ENCODE data around the gene CLSTN1. TPM values are rescaled to one million over a fixed set of nuclear protein-coding genes. Genes with fewer than 3 reads are reported as not detected.

CLSTN1 gene
- total and polyA plus RNA-seq, 10 of the 15 experiments (the other 5 are each of a cell fraction or from before 2014, with no cell fraction given), result 2.7 to 64.4 (median 23.2) TPM

- TF ChIP-seq TBL1XR1 (IDR thresholded peaks at IDR 0.05; ENCODE audit: low read depth, low read length), result no peak
- TF ChIP-seq MTA2 (IDR thresholded peaks at IDR 0.05; ENCODE audit: low read depth), result no peak
- TF ChIP-seq, protein P1, sequence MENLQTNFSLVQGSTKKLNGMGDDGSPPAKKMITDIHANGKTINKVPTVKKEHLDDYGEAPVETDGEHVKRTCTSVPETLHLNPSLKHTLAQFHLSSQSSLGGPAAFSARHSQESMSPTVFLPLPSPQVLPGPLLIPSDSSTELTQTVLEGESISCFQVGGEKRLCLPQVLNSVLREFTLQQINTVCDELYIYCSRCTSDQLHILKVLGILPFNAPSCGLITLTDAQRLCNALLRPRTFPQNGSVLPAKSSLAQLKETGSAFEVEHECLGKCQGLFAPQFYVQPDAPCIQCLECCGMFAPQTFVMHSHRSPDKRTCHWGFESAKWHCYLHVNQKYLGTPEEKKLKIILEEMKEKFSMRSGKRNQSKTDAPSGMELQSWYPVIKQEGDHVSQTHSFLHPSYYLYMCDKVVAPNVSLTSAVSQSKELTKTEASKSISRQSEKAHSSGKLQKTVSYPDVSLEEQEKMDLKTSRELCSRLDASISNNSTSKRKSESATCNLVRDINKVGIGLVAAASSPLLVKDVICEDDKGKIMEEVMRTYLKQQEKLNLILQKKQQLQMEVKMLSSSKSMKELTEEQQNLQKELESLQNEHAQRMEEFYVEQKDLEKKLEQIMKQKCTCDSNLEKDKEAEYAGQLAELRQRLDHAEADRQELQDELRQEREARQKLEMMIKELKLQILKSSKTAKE (IDR thresholded peaks at IDR 0.05; ENCODE audit: low read depth, poor library complexity, severe bottlenecking), result no peak
- TF ChIP-seq IKZF1 (conservative IDR thresholded peaks at IDR 0.05), result no peak
- TF ChIP-seq NBN (IDR thresholded peaks at IDR 0.05), result no peak
Observed at GRCh38 chr1:9826616-9827015, 2.9 kb upstream of the CLSTN1 start (continued).

DNA sequence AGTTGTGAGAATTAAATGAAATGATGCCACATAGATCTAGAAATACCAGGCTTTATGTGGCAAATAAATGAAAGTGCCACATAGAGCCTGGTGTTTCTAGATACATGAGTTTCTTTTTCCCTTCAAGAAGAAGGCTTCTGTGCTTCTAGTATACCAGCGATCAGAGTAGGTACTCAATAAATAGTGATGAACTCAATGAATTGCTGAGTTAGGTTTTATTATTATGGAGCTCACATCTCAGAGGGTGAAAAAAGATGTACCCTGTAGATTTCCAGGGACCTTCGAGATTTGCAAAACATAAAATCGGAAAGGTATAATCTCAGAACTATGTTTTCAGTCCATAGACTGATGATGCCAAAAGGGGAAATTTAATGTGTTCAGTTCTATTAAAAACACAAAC lies 2.3 kb upstream of the CLSTN1 start:
- Histone ChIP-seq H3K9me3 (replicated peaks; ENCODE audit: control insufficient read depth, insufficient read depth, low read length) (no peaks in the 10 kb centered on the region), H3K79me2 (ENCODE audit: control insufficient read depth, insufficient read depth, low read length) (peaks cover 21% of the 10 kb centered on the region), H3K27me3 (replicated peaks in 1 of 2; ENCODE audit: control insufficient read depth in 2 of 2, insufficient read depth in 2 of 2, low read length in 1 of 2) (no peaks in the 10 kb centered on the region), H3K9ac (ENCODE audit: control insufficient read depth, insufficient read depth, low read length) (no peak overlapping the region), H3K27ac (ENCODE audit: control insufficient read depth, insufficient read depth) (no peak overlapping the region), H3K4me2 (ENCODE audit: control insufficient read depth, insufficient read depth) (no peak overlapping the region), H3K4me1 (ENCODE audit: control insufficient read depth, insufficient read depth, low read length) (peaks cover 17% of the 10 kb centered on the region), H4K20me1 (ENCODE audit: control insufficient read depth, insufficient read depth) (no peaks in the 10 kb centered on the region), H2AFZ (ENCODE audit: control insufficient read depth, low read depth, low read length) (no peak overlapping the region), H3K36me3 (ENCODE audit: control insufficient read depth in 2 of 2, insufficient read depth in 2 of 2, low read length in 1 of 2) (no peaks in the 10 kb centered on the region), H3K4me3 (no peak overlapping the region)
- ChIA-PET POLR2A (interaction anchor here (0.6 kb wide), 1 partner anchor 25 kb away, joined by 3 read pairs; no protein-coding TSS in a partner anchor), RAD21 (ENCODE audit: unreplicated experiment) (interaction anchor here (1.0 to 1.7 kb wide), 3 partner anchors 36 to 41 kb away, joined by 3 to 7 read pairs (median 6); no protein-coding TSS in a partner anchor), SMC1A (ENCODE audit: uncharacterized antibody, unreplicated experiment) (interaction anchor here (0.6 to 2.0 kb wide), 4 partner anchors 8 to 41 kb away, joined by 3 to 10 read pairs (median 4); no protein-coding TSS in a partner anchor), CTCF (interaction anchor here (0.9 to 2.2 kb wide), 3 partner anchors 38 to 42 kb away, joined by 3 to 9 read pairs (median 3); no protein-coding TSS in a partner anchor)
- no peak for TF ChIP-seq NR2C2 (IDR thresholded peaks at IDR 0.05; ENCODE audit: borderline replicate concordance, control insufficient read depth, insufficient read length, low read depth)
- TF ChIP-seq NKRF (conservative IDR thresholded peaks at IDR 0.05), result no peak
- TF ChIP-seq, protein P2, sequence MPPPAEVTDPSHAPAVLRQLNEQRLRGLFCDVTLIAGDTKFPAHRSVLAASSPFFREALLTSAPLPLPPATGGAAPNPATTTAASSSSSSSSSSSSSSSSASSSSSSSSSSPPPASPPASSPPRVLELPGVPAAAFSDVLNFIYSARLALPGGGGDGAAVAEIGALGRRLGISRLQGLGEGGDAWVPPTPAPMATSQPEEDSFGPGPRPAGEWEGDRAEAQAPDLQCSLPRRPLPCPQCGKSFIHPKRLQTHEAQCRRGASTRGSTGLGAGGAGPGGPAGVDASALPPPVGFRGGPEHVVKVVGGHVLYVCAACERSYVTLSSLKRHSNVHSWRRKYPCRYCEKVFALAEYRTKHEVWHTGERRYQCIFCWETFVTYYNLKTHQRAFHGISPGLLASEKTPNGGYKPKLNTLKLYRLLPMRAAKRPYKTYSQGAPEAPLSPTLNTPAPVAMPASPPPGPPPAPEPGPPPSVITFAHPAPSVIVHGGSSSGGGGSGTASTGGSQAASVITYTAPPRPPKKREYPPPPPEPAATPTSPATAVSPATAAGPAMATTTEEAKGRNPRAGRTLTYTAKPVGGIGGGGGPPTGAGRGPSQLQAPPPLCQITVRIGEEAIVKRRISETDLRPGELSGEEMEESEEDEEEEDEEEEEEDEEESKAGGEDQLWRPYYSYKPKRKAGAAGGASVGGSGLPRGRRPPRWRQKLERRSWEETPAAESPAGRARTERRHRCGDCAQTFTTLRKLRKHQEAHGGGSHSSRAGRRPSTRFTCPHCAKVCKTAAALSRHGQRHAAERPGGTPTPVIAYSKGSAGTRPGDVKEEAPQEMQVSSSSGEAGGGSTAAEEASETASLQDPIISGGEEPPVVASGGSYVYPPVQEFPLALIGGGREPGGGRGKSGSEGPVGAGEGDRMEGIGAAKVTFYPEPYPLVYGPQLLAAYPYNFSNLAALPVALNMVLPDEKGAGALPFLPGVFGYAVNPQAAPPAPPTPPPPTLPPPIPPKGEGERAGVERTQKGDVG (CRISPR knock-in tag; IDR thresholded peaks at IDR 0.05), result no peak
- TF ChIP-seq FOXM1 (IDR thresholded peaks at IDR 0.05; ENCODE audit: low read depth, low read length), result no peak
- no peak for TF ChIP-seq CHD4 (IDR thresholded peaks at IDR 0.05)
- TF ChIP-seq, protein P1 (IDR thresholded peaks at IDR 0.05; ENCODE audit: low read depth, poor library complexity, severe bottlenecking), result no peak
- no peak for TF ChIP-seq CBX3 (IDR thresholded peaks at IDR 0.05; ENCODE audit: borderline replicate concordance, low read depth)
- no peak for TF ChIP-seq ASH2L (IDR thresholded peaks at IDR 0.05; ENCODE audit: borderline replicate concordance, low read depth)
- intact Hi-C loops (cut with micrococcal nuclease; ENCODE audit: unreplicated experiment), result no loop called here
- WGBS (ENCODE audit: insufficient coverage, insufficient replicate concordance, low lambda C conversion rate, missing lambda C conversion rate), result 62% methylated on average over 3 of the region's 3 CpGs
- BruUV-seq (replicated peaks), result no TSS peak
- ATAC-seq (no peak), FAIRE-seq (no peak), DNase-seq (ENCODE audit: low read depth, low spot score) (no peak)
- in situ Hi-C loops (cut with MboI), result no loop called here
